Embryonic facial prominence (tissue), 1 donor: Measurements from ENCODE around the gene ARSI.

Source experiments
- DNase-seq: peaks from one replicate; pipeline ENCODE4 v3.0.0-alpha.2; 2016; ENCODE audit errors: extremely low spot score

ARSI gene

GRCh38 chr5:150326707-150327106 is 24.0 kb upstream of the ARSI start:
- no peak for DNase-seq

- no peak for DNase-seq
Measured at GRCh38 chr5:150325426-150325825, 22.7 kb upstream of the ARSI start.

GRCh38 chr5:150323819-150324218 is 21.1 kb upstream of the ARSI start:
- DNase-seq: no peak

- DNase-seq: no peak
Measured at GRCh38 chr5:150323092-150323491, 20.4 kb upstream of the ARSI start.

- DNase-seq: no peak
Measured at GRCh38 chr5:150322202-150322601, 19.5 kb upstream of the ARSI start.

GRCh38 chr5:150321784-150322183 is 19.1 kb upstream of the ARSI start:
- DNase-seq: no peak

- DNase-seq: no peak
Measured at GRCh38 chr5:150321211-150321610, 18.5 kb upstream of the ARSI start.

GRCh38 chr5:150320044-150320613 is 17.4 kb upstream of the ARSI start:
- DNase-seq: no peak

GRCh38 chr5:150319484-150319790 is 16.7 kb upstream of the ARSI start:
- DNase-seq: no peak

GRCh38 chr5:150318613-150319483 is 16.1 kb upstream of the ARSI start:
- DNase-seq: no peak

GRCh38 chr5:150317048-150318003 is 14.6 kb upstream of the ARSI start:
- no peak for DNase-seq

GRCh38 chr5:150316320-150316719 is 13.6 kb upstream of the ARSI start:
- no peak for DNase-seq

- DNase-seq: no peak
Measured at GRCh38 chr5:150315245-150315644, 12.5 kb upstream of the ARSI start.

- DNase-seq: no peak
Measured at GRCh38 chr5:150313921-150314716, 11.4 kb upstream of the ARSI start.

GRCh38 chr5:150313501-150313900 is 10.8 kb upstream of the ARSI start:
- no peak for DNase-seq

- DNase-seq: no peak
Measured at GRCh38 chr5:150312518-150312917, 9.8 kb upstream of the ARSI start.

- DNase-seq: no peak
Measured at GRCh38 chr5:150311015-150311692, 8.4 kb upstream of the ARSI start.

GRCh38 chr5:150310246-150310645 is 7.5 kb upstream of the ARSI start:
- no peak for DNase-seq

- DNase-seq: no peak
Measured at GRCh38 chr5:150309886-150310239, 7.2 kb upstream of the ARSI start.

- DNase-seq: no peak
Measured at GRCh38 chr5:150309101-150309885, 6.6 kb upstream of the ARSI start.
